Effector memory CD4-positive, alpha-beta T cell (primary cell): ENCODE measurements around the gene ENOX1.

Source experiments
- DNase-seq, 3 donors: peaks; one replicate each; pipeline ENCODE4 v3.0.0-alpha.2; 2020
- H3K27ac ChIP-seq: 2 replicates; pipeline ENCODE4 v1.7.0; 2013; ENCODE audit warnings: mild to moderate bottlenecking, low read length, moderate library complexity; ENCODE audit not compliant: insufficient read depth, poor library complexity, severe bottlenecking
- H3K27me3 ChIP-seq: replicated peaks from 2 replicates; pipeline ENCODE4 v1.7.0; 2013; ENCODE audit warnings: mild to moderate bottlenecking, low read length; ENCODE audit not compliant: insufficient read depth, control insufficient read depth, poor library complexity, severe bottlenecking
- H3K36me3 ChIP-seq: 2 replicates; pipeline ENCODE4 v1.7.0; 2013; ENCODE audit warnings: mild to moderate bottlenecking, low read length, moderate library complexity; ENCODE audit not compliant: control insufficient read depth, insufficient read depth
- H3K4me1 ChIP-seq: 2 replicates; pipeline ENCODE4 v1.7.0; 2013; ENCODE audit warnings: low read length, mild to moderate bottlenecking; ENCODE audit not compliant: control insufficient read depth, insufficient read depth, poor library complexity, severe bottlenecking
- H3K4me3 ChIP-seq: 2 replicates; pipeline ENCODE4 v1.7.0; 2013; ENCODE audit warnings: low read length, low read depth, mild to moderate bottlenecking; ENCODE audit not compliant: insufficient read depth, poor library complexity, severe bottlenecking
- H3K9me3 ChIP-seq: 2 replicates; pipeline ENCODE4 v1.7.0; 2013; ENCODE audit warnings: mild to moderate bottlenecking, low read length, moderate library complexity; ENCODE audit not compliant: control insufficient read depth

The ENOX1 gene

DNA sequence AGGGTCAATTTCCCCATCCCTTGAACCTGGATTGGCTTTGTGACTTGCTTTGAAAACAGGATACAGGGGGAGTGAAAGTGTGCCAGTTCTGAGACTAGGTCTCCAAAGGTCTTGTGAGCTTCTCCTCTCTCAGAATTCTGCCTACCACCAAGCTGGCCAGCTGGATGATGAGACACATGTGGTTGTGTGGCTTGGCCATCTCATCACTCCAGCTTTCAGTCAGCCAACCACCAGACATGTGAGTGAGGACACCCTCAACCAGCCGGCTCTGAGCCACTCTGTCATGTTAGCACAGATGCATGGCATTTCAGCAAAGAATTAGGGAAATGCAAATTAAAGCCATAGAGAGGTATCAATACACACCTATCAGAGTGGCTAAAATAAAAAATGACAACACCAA lies 29.5 kb downstream of the ENOX1 start:
- no peak for DNase-seq
- no peak overlapping the region for H3K27ac ChIP-seq
- H3K4me3 ChIP-seq = no peak overlapping the region
- no peaks in the 10 kb centered on the region for H3K36me3 ChIP-seq
- no peaks in the 10 kb centered on the region for H3K4me1 ChIP-seq
- no peaks in the 10 kb centered on the region for H3K9me3 ChIP-seq
- no peaks in the 10 kb centered on the region for H3K27me3 ChIP-seq

DNA sequence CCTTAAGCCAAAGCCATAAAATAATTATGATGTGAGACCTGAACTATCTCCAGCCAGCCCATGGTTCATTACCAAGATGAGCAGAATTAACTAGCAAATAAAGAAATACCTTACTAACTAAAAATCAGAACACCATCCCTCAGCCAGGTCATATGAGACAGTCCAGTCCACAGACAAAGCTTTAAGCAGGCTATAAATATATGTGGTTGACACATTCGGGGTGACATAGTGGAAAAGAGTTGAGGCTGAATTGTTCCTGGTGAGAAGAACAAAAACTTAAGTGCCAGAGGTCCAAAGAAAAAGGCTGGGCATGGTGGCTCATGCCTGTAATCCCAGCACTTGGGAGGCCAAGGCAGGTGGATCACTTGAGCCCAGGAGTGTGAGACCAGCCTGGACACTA lies 30.9 kb downstream of the ENOX1 start:
- Histone ChIP-seq H3K36me3 (no peaks in the 10 kb centered on the region), H3K27me3 (no peaks in the 10 kb centered on the region), H3K9me3 (no peaks in the 10 kb centered on the region), H3K4me1 (no peaks in the 10 kb centered on the region), H3K27ac (no peak overlapping the region), H3K4me3 (no peak overlapping the region)
- DNase-seq = no peak

DNA sequence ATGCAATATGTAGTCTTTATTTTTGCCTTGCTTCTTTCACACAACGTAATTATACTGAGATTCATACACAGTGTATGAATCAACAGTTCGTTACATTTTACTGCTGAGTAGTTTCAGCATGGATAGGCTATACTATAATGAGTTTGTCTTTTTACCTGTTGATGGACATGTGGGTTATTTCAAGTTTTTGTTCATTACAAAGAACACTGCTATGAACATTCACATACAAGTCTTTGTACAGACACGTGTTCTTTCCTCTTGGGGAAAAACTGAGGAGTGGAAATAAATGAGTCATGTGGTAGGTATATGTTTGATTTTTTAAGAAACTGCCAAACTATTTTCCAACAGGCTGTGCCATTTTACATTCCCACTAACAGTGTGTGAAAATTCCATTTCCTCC lies 35.1 kb downstream of the ENOX1 start:
- Histone ChIP-seq H3K27ac (no peak overlapping the region), H3K36me3 (no peaks in the 10 kb centered on the region), H3K9me3 (no peaks in the 10 kb centered on the region), H3K4me1 (no peaks in the 10 kb centered on the region), H3K27me3 (no peaks in the 10 kb centered on the region), H3K4me3 (no peak overlapping the region)
- no peak for DNase-seq

DNA sequence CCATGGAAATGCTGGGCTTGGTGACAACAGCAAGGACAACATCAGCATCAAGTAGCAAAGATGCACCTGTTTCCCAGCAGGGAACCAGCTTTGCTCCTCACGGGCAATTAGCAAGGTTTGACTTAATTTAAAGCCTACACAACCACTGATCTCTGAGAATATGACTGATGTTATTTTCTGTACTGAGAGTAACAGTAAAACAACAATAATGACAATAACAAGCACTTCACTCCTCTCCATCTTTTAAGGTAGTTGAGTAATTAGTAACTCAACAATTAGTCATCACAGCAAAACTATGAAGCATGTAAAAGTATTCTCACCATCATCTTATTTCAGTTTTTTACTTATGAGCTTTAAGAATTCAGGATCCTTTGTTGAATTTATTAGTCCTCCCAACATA lies 37.3 kb downstream of the ENOX1 start:
- Histone ChIP-seq H3K9me3 (no peaks in the 10 kb centered on the region), H3K27ac (no peak overlapping the region), H3K36me3 (no peaks in the 10 kb centered on the region), H3K4me1 (no peaks in the 10 kb centered on the region), H3K27me3 (no peaks in the 10 kb centered on the region), H3K4me3 (no peak overlapping the region)
- DNase-seq = no peak

DNA sequence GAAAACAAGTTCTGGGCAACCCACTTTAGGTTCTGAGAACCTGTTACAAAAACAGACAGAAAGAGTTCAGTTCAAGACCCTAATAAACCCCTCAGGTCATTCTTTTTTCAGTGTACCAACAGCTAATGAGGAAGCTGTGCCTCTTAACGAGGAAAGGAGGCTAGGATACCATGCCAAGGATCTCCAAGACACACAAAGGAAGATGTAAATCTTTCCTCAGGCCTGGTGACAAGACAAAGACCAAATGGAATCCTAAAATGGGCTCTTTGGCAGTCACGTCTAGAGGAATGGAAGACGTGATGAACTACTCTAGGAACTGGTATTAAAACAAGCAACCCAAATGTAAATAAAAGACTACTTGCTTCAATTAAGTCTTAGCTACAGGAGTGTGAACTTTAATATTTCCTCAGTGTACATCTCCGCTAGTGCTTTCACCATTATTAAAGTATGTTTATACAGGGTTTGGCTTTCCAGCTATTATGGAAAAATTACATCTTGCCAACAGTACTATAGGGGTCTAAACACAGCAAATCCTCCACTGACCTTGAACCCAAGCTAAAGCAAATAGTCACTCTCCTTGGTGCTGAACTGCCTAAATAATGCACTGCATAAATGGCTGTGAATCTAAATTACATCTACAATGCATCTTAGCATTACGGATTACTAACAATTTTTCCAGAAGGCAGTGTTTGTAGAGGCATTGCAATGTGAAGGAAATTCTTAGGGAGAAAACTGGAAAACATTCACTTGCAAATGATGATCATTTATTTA lies 42.3 kb downstream of the ENOX1 start:
- H3K9me3 ChIP-seq = no peaks in the 10 kb centered on the region
- H3K4me3 ChIP-seq = no peak overlapping the region
- H3K4me1 ChIP-seq = no peaks in the 10 kb centered on the region
- H3K36me3 ChIP-seq = no peaks in the 10 kb centered on the region
- H3K27ac ChIP-seq = no peak overlapping the region
- no peaks in the 10 kb centered on the region for H3K27me3 ChIP-seq
- no peak for DNase-seq

DNA sequence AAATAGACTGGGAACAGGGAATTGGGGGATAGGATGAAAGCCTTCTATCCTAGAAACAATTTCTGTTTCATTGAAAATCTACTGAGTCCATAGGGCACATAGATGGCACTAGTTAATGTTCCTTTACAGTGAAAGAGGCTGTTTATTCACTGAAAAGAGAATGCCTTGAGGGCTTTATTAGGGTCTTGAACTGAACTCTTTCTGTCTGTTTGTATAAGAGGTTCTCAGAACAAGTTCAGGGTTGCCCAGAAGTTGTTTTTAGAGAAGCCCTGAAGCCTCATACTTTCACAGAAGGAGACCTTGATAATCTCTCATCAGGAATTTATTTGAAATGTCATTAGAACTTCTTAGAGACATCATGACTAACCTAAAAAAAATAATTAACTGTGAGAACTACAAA lies 43.9 kb downstream of the ENOX1 start:
- H3K4me1 ChIP-seq = no peaks in the 10 kb centered on the region
- no peak for DNase-seq
- H3K4me3 ChIP-seq = no peak overlapping the region
- no peak overlapping the region for H3K27ac ChIP-seq
- no peaks in the 10 kb centered on the region for H3K27me3 ChIP-seq
- no peaks in the 10 kb centered on the region for H3K36me3 ChIP-seq
- H3K9me3 ChIP-seq = no peaks in the 10 kb centered on the region

DNA sequence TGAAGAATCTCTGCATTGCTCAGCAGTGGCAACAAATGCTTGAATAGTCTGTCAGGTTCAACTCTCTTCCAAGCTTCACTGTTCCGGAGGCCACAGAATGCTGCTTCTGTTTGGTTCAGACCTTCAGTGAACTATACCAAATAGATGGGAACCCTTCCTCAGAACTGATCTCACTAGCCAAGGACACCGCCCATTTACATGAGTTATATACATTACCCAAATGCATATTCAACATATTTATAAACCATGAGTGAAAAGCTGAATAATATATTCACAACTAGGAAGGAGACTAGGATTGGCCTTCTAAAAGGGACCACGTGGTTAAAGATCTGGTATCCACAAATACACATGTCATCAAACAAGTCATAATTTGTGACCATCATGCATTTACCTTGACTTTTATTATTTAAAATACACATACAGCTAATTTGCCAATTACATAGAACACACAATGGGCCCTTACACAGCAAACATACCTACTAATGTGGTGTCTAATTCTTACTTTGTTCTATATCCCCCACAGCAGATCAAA lies 49.3 kb downstream of the ENOX1 start:
- Histone ChIP-seq H3K4me1 (no peaks in the 10 kb centered on the region), H3K27me3 (no peaks in the 10 kb centered on the region), H3K9me3 (no peaks in the 10 kb centered on the region), H3K4me3 (no peak overlapping the region), H3K27ac (no peak overlapping the region), H3K36me3 (no peaks in the 10 kb centered on the region)
- no peak for DNase-seq

DNA sequence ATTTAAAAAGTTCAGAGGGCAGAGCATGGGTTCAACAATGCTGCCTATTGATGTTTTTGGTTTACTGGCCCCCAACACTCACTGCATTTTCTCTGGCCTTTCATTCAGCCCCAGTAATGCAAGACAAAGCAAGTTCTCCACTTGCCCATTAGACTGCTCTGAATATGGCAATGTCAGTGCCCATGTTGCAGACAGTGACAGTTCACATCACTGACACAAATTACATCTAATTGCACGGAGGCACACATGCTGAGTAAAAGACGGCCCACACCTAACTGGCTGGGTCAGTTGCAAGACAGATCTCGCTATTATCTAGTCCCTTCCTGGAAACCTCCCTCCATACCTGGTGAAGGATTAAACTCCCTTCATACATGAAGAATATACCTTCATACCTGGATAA lies 54.0 kb downstream of the ENOX1 start:
- no peak for DNase-seq
- Histone ChIP-seq H3K4me1 (no peaks in the 10 kb centered on the region), H3K4me3 (no peak overlapping the region), H3K36me3 (no peaks in the 10 kb centered on the region), H3K27ac (no peak overlapping the region), H3K27me3 (no peaks in the 10 kb centered on the region), H3K9me3 (no peaks in the 10 kb centered on the region)

DNA sequence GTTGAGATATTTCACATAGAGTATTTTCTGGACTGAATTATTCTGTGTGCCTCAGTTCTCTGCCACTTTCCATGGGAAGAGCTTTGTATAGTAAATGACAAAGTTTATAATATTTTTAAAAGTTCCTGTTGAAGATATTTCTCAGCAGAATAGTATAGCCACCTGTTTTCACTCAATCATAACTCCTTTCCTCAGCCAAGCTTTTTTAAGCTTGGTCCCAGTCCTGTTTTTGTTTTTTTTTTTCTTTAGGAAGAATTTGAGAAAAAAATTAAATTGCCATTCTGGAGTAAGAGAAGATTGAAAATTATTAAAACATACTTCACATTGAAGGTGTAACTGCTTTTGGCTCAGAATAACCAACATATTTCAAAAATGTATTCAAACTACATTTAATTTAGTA lies 55.5 kb downstream of the ENOX1 start:
- H3K4me1 ChIP-seq = no peaks in the 10 kb centered on the region
- H3K27ac ChIP-seq = no peak overlapping the region
- DNase-seq = no peak
- no peaks in the 10 kb centered on the region for H3K27me3 ChIP-seq
- no peaks in the 10 kb centered on the region for H3K36me3 ChIP-seq
- H3K4me3 ChIP-seq = no peak overlapping the region
- H3K9me3 ChIP-seq = no peaks in the 10 kb centered on the region

DNA sequence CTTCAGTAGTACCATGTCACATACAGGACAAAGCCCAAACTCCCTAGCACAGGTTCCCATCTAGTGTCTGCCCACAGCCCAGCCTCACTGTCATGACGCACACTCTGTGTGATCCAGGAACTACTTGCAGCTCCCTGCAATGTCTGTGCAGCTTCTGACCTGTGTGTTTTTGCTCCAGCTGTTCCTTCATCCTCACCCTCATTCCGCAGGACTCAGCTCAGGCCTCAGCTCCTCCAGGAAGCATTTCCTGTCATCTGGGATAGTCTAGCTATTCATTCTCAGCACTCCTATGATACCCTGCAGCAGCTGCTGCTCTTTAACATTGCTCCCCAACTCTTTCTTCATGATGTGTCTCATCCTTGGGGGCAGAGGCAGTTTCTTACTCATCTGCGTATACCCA lies 56.1 kb downstream of the ENOX1 start:
- Histone ChIP-seq H3K27me3 (no peaks in the 10 kb centered on the region), H3K27ac (no peak overlapping the region)

More for the DNA sequence above, 56.1 kb downstream of the ENOX1 start:
- Histone ChIP-seq H3K9me3 (no peaks in the 10 kb centered on the region), H3K4me3 (no peak overlapping the region), H3K36me3 (no peaks in the 10 kb centered on the region), H3K4me1 (no peaks in the 10 kb centered on the region)
- DNase-seq = no peak
